Activated CD8-positive, alpha-beta memory T cell treated with anti-CD3 and anti-CD28 coated beads for 48 hours (primary cell): Measurements from ENCODE around the gene TEX12.

ENCODE experiments used
- DNase-seq, 3 experiments: peaks; one replicate each; pipeline ENCODE4 v3.0.0-alpha.2; 2020; ENCODE audit warnings: low read depth in 2 of 3, low spot score in 2 of 3

The TEX12 gene

GRCh38 chr11:112210890-112211289 lies 43.7 kb downstream of the TEX12 start:
- no peak for DNase-seq

- DNase-seq = no peak
Measured at GRCh38 chr11:112211536-112211935, 44.4 kb downstream of the TEX12 start.

DNA sequence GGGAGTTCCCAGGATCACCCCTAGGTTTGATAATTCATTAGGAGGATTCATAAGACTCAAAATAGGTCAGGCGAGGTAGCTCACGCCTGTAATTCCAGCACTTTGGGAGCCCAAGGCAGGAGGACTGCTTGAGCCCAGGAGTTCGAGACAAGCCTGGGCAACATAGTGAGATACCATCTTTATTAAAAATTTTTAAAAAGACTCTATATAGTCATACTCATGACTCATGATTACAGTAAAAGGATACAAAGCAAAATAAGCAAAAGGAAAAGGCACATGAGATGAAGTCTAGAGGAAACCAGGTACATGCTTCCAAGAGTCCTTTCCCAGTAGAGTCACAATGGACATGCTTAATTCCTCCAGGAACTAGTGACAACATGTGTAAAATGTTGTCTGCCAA lies 45.1 kb downstream of the TEX12 start:
- DNase-seq = no peak

DNA sequence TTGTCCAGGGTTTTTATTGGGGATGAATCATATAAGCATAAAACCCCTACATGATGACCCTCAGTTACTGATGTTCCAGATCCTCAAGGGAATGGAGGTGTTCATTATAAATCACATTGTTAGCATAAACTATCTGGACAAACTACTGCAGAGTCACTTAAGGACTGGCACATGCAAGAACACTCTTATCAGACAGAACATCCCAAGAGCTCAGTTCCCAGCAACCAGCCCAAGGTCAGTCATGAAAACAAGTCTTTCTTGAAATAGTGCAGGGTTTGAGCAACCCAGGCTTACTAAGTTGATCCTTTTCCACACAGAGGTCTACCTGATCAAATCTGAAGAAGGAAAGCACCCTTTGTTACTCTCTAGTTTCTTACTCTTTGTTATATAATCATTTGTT lies 45.5 kb downstream of the TEX12 start:
- DNase-seq = no peak

GRCh38 chr11:112213753-112214152 lies 46.6 kb downstream of the TEX12 start:
- DNase-seq = no peak

DNA sequence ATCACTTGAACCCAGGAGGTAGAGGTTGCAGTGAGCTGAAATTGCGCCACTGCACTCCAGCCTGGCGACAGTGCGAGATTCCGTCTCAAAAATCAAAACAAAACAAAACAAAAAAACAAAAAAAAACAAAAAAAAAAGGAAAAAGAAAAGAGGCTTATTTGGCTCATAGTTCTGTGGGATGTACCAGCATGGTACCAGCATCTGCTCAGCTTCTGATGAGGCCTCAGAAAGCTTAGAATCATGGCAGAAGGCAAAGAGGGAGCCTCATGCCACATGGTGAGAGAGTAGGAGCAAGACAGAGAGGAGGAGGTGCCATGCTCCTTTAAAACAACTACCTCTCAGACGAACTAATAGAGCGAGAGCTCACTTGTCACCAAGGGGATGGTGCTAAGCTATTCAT lies 48.4 kb downstream of the TEX12 start:
- no peak for DNase-seq

DNA sequence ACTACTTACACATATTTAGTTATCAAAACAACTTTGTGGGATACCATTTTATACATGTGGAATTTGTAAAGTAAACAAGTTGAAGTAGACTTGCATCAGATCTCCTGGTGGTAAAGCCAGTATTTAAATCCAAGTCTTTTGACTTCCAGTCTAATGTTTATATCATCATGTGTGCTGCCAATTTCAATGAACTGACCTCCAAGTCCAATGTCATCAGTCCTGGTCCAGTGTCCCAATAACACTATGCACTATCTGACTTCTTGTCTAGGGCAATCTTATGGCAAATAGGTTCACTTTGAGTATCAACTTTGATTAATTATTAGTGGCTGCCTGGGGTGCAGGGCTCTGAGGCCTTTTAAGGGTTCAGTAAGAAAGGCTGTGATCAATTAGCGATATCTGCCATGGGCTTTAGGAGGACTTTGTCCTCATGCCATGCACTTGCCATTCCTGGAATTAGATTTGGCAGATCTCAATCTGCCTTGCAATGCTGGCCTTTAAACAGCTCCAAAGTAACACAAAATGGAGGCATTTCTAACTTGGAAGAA lies 49.5 kb downstream of the TEX12 start:
- no peak for DNase-seq

DNA sequence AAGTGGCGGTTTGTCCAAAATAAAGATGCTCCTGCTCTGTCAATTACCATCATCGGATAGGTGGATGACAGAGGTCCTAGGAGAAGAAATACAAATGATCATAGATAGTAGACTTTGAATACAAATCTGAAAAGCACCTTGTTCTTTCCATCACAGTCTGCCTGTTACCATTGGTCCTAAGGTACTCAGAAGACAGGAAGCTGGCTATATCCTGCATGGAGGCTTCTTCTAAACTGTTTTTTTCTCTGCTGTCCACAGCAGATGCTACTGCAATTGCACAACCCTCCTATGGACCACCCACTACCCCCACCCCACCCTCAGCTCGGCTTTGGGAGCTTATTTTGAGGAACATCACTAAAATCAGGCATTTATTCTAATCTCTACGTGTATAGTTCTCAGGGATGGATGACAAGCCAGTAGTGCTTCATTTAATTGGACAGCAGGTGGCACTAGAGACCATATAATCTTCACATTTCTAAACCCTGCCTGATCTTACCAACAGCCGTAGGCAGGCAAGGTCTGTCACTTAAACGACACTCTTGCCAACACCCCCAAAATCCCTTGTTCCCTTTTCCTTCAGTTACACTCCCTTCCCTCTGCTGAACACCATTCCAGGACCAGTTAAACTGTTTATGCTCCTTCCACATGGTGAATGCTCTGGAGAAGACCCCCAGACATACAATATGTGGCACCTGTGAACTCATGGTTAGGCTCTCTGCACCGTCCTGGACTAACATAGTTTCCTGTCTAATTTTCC lies 52.5 kb downstream of the TEX12 start:
- DNase-seq = no peak

GRCh38 chr11:112221274-112221835 lies 54.2 kb downstream of the TEX12 start:
- no peak for DNase-seq
